GM12874 (cell line): ENCODE data around the gene MDFIC2.

Experiments used
- CTCF ChIP-seq: IDR thresholded peaks from 2 replicates; pipeline ENCODE4 v1.5.1; 2011; ENCODE audit warnings: low read depth, mild to moderate bottlenecking, control low read depth, low read length, moderate library complexity; ENCODE audit not compliant: insufficient read depth

MDFIC2 gene

DNA sequence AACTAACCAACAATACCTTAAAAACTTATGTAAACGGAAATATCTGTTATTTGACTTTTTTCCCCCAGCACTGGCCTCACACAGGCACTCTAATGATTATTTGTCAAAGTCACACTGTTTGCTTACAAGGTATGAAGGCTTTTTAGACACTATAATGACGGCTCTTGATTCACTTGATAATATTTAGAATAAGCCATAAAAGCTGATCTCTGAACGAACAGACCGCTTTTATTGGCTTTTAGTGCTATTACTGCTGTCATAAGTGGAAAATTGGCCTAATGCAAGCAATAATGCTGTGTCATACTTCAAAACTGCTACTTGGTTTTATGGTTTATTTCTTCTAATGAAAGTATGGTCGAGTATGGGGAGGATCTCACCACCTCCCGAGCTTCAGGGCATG, 35.1 kb downstream of the MDFIC2 start:
- TF ChIP-seq CTCF = no peak

DNA sequence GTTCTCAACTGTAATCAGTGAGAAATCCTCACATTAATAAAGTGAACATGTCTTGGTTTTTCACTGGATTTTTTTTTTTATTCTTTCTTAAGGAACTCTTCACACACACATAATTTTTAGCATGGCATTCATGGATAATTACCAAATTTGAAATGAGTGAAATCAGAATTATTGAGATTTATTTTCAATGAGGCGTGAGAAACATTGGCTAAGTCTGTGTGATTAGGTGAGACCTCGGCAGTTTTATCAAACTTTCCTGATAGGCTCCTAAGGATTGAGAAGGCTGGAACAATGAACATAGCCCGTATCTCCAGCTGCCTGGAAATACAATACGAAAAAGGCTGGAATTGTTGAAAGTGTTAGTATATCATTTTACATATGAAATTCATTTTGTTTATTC, 35.5 kb downstream of the MDFIC2 start:
- no peak for TF ChIP-seq CTCF

DNA sequence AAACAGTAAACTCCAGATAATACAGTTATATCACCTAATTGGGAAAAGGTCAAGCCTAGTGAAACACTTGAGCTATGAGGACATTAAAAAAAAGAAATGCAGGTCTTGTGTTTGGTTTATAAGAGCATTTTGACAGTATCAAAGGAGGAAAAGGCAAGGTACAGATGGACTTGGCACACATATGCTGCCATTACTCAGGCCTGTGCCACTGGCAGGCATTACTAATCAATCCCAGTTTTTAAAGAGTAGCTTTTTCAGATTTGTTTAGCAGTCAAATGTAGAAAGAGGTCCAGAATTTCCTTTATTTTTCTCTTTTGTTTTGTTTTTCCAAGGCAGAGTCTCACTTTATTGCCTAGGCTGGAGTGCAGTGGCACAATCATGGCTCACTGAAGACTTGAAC, 38.9 kb downstream of the MDFIC2 start:
- no peak for TF ChIP-seq CTCF

DNA sequence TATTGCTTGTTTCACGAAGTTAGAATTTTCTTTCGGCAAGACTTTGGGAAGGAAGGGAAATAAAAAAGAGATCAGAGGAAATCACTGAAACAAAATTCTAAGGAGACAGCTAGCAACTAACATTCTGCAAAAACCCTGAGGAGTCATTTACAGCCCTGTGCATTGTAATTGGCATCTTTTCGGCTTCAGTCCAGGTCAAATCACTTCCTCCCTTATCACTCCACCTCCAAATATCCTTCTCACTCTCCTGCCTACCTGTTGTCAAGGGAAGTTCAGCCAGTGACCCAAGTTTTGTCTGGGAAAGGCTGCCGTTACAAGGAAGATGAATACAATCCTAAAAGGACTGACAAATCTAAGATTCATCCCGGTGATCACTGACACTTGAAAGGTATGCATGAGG, 39.6 kb downstream of the MDFIC2 start:
- TF ChIP-seq CTCF = no peak

GRCh38 chr3:70264122-70264780, 48.2 kb downstream of the MDFIC2 start:
- no peak for TF ChIP-seq CTCF

DNA sequence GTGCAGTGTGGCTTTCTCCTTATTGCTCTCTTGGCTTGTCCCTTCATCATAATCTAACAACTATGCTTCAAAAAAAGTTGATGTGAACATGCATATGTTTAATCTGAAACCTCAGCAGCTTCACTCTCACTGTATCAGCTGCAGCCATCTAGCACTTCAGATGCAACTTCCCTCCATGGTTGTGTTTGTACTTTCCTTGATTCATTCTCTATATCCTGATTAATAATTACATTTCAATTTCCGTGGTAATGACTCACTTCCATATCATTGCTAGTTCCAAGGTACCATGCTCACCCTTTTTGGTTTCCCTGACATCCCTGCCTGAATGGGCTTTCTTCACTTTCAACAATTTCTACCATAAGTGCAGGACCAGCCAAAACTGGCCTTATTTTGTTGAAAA, 51.2 kb downstream of the MDFIC2 start:
- no peak for TF ChIP-seq CTCF

DNA sequence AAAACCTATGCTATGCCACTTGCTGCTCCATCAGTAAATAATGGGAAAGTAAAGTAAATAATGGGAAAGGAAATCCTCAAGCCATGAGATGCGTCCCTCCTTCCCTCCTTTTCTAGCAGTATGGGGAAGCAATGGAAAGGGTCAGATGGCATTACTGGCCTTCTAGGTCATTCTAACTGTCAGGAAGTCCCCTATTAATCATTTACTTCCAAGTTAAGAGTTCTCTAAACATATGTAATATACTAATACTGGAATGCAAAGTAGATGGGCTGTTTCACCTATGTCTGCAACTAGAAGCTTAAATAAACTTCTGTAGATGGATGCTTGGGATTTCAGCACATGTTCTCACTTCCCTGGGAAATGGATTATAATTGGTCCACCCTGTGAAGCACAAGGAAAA, 55.9 kb downstream of the MDFIC2 start:
- no peak for TF ChIP-seq CTCF

GRCh38 chr3:70250492-70250891, 61.9 kb downstream of the MDFIC2 start:
- no peak for TF ChIP-seq CTCF
